Cardiac muscle cell (in vitro differentiated cells and primary cell): Measurements from ENCODE around the gene SLC44A2. TPM values are rescaled to one million over a fixed set of nuclear protein-coding genes. Genes with fewer than 3 reads are reported as not detected.
"Not testable (repeated sequence)": the region's sequence is repeated elsewhere in the genome, so short reads cannot be mapped to it uniquely, and the experiment has no call there.

Source experiments
- DNase-seq, 2 donors: peaks; one replicate each; pipeline versions ENCODE4 v3.0.0 to v3.0.0-alpha.2; 2010 to 2017; ENCODE audit warnings: low read depth in 1 of 2, low spot score in 1 of 2
- H3K27ac ChIP-seq: fragments of 200-600 bp; sonication (generic); 2 replicates; pipeline ENCODE4 v1.5.1; 2016
- H3K27me3 ChIP-seq: fragments of 200-600 bp; sonication (generic); 2 replicates; pipeline ENCODE4 v1.6.0; 2016; ENCODE audit warnings: control low read depth
- H3K36me3 ChIP-seq: fragments of 200-600 bp; sonication (generic); 2 replicates; pipeline ENCODE4 v1.5.1; 2016; ENCODE audit warnings: control low read depth
- H3K4me1 ChIP-seq: fragments of 200-600 bp; sonication (generic); 2 replicates; pipeline ENCODE4 v1.8.1; 2017; ENCODE audit warnings: low read depth, mild to moderate bottlenecking, mixed run types
- H3K4me3 ChIP-seq: fragments of 200-600 bp; sonication (generic); 2 replicates; pipeline ENCODE4 v1.5.1; 2016; ENCODE audit warnings: mild to moderate bottlenecking
- H3K9me3 ChIP-seq: fragments of 200-600 bp; sonication (generic); 2 replicates; pipeline ENCODE4 v1.5.1; 2017; ENCODE audit warnings: low read depth, mild to moderate bottlenecking, control low read depth
- CTCF ChIP-seq: IDR thresholded peaks from 2 replicates; pipeline ENCODE4 v1.5.1; 2012; ENCODE audit warnings: low read depth, mild to moderate bottlenecking, low read length
- polyA plus RNA-seq: library from polyadenylated mRNA; unstranded; fragments of >200 nt; fragmentation: Nextera tagmentation; extraction: Ambion mirVana; gene quantifications from 2 replicates; pipeline ENCODE4 v1.2.1, GENCODE V29; 2016
- total RNA-seq: library from RNA; depleted of rRNA; stranded (reverse); fragments of >200 nt; gene quantifications from 2 replicates; pipeline ENCODE4 v1.2.3, GENCODE V29; 2016

The SLC44A2 gene
- total and polyA plus RNA-seq, 2 experiments from 2014 or later: 108 to 109 TPM

- Histone ChIP-seq H3K4me3 (no peak overlapping the region), H3K4me1 (peaks cover 7% of the 10 kb centered on the region), H3K27me3 (no peaks in the 10 kb centered on the region), H3K27ac (peak overlapping the region; percentile 6), H3K36me3 (peaks cover 6% of the 10 kb centered on the region), H3K9me3 (no peaks in the 10 kb centered on the region)
- DNase-seq: peak in 1 of 2 donors; percentile 59
- TF ChIP-seq CTCF: no peak
Measured at GRCh38 chr19:10662384-10663251, 37.3 kb downstream of the SLC44A2 start.

- not testable (repeated sequence) for H3K36me3 ChIP-seq
Measured at GRCh38 chr19:10663252-10663563, 37.9 kb downstream of the SLC44A2 start.

GRCh38 chr19:10667867-10668266, 42.5 kb downstream of the SLC44A2 start:
- no peaks in the 10 kb centered on the region for H3K9me3 ChIP-seq
- H3K27ac ChIP-seq: no peak overlapping the region
- no peak for TF ChIP-seq CTCF
- no peak for DNase-seq
- H3K4me3 ChIP-seq: no peak overlapping the region
- no peaks in the 10 kb centered on the region for H3K27me3 ChIP-seq
- H3K4me1 ChIP-seq: no peaks in the 10 kb centered on the region
- H3K36me3 ChIP-seq: peaks cover 17% of the 10 kb centered on the region

More at GRCh38 chr19:10663252-10663563, 37.9 kb downstream of the SLC44A2 start:
- H3K27me3 ChIP-seq, H3K27ac ChIP-seq, DNase-seq, H3K9me3 ChIP-seq, H3K4me1 ChIP-seq, H3K4me3 ChIP-seq: not testable (repeated sequence)

GRCh38 chr19:10669246-10669645, 43.9 kb downstream of the SLC44A2 start:
- Histone ChIP-seq H3K9me3 (no peaks in the 10 kb centered on the region), H3K27me3 (no peaks in the 10 kb centered on the region), H3K4me1 (no peaks in the 10 kb centered on the region), H3K4me3 (no peak overlapping the region), H3K27ac (peak overlapping the region; percentile 38), H3K36me3 (peaks cover 28% of the 10 kb centered on the region)
- no peak for TF ChIP-seq CTCF
- no peak for DNase-seq

GRCh38 chr19:10670182-10670581, 44.8 kb downstream of the SLC44A2 start:
- TF ChIP-seq CTCF: no peak
- no peaks in the 10 kb centered on the region for H3K27me3 ChIP-seq
- no peak for DNase-seq
- H3K9me3 ChIP-seq: no peaks in the 10 kb centered on the region
- no peaks in the 10 kb centered on the region for H3K4me1 ChIP-seq
- no peak overlapping the region for H3K4me3 ChIP-seq
- H3K27ac ChIP-seq: no peak overlapping the region
- peaks cover 32% of the 10 kb centered on the region for H3K36me3 ChIP-seq
